ENCODE measurements around the gene HOXA2.

Gene HOXA2

DNA sequence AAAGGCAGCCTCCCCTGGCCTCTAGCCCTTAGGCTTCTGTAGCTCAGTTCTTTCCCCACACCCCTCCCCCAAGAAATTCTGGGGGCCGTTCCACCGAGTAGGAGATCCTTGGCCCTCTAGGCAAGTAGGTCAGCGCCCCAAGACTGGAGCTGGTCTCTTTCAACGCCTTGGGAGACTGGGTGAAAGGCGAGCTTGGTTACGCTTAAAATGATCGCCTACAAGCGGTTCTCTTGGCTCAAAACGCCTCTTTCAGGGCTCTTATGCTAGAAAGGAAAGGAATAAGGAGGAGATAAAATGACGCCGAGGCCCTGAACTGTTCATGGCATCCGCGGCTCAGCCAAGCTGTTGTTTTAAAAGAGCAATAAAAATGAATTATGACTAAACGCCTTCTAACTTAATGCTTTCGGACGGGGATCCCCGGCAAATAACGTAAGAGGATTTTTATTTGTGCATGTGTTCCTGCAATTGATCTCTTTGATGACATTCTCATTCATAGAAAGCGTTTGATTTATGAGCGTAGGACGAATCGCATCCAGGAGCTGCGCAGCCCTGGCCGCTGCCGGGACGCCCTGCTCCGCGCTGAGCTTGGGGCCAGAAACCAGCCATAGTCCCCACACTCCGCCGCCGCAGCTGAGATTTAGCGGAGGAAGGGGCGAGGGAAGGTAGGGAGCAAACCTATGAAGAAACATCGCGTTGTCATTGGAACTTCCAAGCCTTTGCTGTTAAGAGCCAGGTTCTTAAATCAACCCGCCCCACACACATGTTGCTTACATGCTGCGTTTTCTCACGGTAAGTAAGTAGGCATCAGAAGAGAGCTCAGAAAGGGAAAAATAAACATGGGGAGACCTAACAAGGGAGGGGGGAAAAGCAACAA, 3.7 kb downstream of the HOXA2 start:
- no peak overlapping the region for H3K4me3 ChIP-seq
- H3K4me1 ChIP-seq: peaks cover 33% of the 10 kb centered on the region
- DNase-seq (ENCODE audit: low spot score in 2 of 2): no peak
- H3K27me3 ChIP-seq (ENCODE audit: low read depth): no peaks in the 10 kb centered on the region
- in situ Hi-C loops (cut with MboI; ENCODE audit: low sequenced_read_pairs): no loop called here
- no peaks in the 10 kb centered on the region for H3K9me3 ChIP-seq
- H3K36me3 ChIP-seq (replicated peaks): peaks cover 5% of the 10 kb centered on the region; the same call in 1 of the 2 replicates

DNA sequence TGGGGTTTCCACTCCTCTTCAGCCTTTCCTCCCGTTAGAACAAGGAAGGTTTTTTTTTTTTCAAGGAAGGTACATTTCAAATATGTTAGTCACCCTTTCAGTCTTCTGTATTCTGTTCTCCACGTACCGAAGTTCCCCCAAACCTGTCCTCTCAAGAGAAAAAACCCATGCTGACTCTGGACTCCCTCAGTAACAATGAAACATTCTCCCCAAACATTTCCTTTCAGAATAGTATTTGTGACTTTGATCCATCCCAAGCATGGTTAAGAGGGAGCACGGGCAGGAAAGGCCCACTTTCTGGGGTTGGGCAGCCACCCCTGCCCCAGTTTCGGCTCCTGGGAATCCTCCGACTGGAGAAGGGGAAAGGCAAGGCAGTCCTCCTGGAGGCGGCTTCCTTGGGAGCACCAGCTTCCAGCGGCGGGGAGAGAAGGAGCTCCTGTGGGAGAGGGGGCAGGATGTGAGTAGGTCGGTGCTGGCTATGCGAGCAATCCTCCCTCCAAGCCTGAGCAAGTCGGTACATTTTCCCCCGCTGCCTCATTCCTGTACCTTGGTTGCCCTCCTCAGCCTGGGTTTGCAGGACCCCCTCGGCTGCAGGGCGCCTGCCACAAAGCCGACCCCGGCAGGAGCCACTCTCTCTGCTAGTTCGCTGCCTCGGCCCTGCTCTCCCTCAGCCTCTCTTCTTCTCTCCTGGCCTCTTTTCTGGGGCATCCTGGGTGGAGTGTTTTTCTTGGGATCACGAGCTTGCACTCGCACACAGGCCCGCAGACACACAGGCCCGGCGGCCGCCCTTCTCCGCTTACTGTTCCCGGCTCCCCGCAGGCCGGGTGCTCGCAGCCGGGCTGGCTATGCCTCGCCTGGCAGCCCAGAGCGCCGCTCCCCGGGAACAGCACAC, 4.6 kb downstream of the HOXA2 start:
- peaks cover 30% of the 10 kb centered on the region for H3K4me1 ChIP-seq
- in situ Hi-C loops (cut with MboI; ENCODE audit: low sequenced_read_pairs): no loop called here
- H3K36me3 ChIP-seq (replicated peaks): peaks cover 5% of the 10 kb centered on the region; the same call in 1 of the 2 replicates
- no peaks in the 10 kb centered on the region for H3K9me3 ChIP-seq
- DNase-seq (ENCODE audit: low spot score in 2 of 2): no peak
- no peaks in the 10 kb centered on the region for H3K27me3 ChIP-seq (ENCODE audit: low read depth)
- H3K4me3 ChIP-seq: peak overlapping the region; percentile 64

DNA sequence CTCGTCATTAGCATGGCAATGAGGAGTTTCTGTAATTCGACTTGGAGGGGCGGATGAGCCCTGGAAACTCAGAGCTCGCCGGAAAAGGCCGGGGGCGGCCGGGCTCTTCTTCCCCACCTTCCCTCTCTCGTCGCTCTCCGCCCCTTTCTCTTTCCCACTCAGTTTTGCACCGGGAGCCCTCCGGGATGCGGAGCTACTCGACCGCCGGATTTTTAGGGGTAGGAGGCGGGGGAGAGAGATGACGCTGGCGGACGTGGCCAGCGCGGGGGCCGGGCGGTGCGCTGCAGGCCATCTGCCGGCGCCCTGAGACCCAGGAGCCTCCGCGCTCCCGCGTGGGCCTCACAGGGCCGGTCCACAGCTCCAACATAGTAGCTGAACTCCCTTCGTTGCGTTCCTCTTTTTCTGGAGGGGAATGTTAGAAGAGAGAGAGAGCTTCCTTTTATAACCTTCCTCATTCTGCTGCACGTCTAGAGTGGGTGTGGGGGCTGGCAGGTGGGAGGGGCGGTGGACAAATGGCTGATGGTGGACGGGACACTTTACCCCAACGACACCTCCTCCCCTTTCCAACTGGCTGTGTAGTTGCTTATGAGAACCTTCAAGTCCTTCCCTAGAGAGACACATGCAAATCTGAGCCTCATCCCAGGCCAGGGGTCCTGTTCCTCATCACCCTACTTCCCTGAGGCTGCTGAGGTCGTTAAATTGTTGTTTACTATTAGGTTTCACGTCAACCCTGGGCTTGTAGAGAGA, 5.5 kb downstream of the HOXA2 start:
- H3K36me3 ChIP-seq (replicated peaks): peaks cover 5% of the 10 kb centered on the region; the same call in 1 of the 2 replicates
- no peaks in the 10 kb centered on the region for H3K27me3 ChIP-seq (ENCODE audit: low read depth)
- in situ Hi-C loops (cut with MboI; ENCODE audit: low sequenced_read_pairs): no loop called here
- peaks cover 29% of the 10 kb centered on the region for H3K4me1 ChIP-seq
- DNase-seq (ENCODE audit: low spot score in 2 of 2): peak; percentile 28 to 52
- peak overlapping the region; percentile 64 for H3K4me3 ChIP-seq
- H3K9me3 ChIP-seq: no peaks in the 10 kb centered on the region

DNA sequence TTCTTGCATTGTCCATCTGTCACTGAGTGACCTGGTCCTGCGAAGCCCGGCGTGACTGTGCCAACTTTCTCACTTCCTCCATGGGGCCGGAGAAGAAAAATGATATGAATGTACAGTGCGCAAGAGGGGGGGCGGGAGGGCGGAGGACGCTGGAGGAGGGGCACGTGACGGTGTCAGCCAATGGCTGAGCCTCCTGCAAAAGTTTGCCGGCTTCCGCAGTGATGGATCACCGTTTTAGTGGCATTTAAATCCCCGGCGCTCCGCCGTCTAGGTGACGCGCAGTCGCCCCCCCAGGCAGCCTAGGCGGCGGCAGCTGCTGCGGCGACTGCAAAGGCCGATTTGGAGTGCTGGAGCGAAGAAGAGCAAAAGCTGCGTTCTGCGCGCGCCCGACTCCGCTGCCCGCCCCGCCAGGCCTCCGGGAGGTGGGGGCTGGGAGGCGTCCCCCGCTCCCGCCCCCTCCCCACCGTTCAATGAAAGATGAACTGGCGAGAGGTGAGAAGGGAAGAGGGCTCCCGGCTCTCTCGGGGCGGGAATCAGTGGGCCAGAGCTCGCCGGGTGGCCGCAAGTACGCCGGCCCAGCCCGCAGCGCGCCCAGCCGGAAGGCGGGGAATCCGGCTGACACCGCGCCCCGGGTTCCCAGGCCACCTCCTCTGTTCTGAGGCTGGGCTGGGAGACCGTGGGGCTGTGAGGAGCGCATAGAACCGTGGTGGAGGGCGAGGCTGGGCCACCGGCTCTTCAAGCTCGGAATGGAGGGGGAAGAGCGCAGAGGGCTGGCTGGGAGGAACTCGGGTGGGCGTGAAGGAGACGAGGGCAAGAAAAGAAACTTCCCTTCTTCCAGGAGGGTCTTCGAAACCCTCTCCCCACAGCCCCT, 6.4 kb downstream of the HOXA2 start, which contains the start of gene HOXA1:
Gene HOXA1 (minus strand): TSS at position 104 of the 871 bp plus-strand sequence. CDS start 88 bp downstream, at position 16.
- Histone ChIP-seq H3K4me3 (peak within 1 kb of the TSS; percentile 64), H3K9me3 (no peaks in the 10 kb centered on the region), H3K36me3 (replicated peaks) (peaks cover 5% of the 10 kb centered on the region; the same call in 1 of the 2 replicates), H3K4me1 (peaks cover 37% of the 10 kb centered on the region), H3K27me3 (ENCODE audit: low read depth) (no peaks in the 10 kb centered on the region)
- DNase-seq (ENCODE audit: low spot score in 2 of 2): peak; percentile 93 to 95
- in situ Hi-C loops (cut with MboI; ENCODE audit: low sequenced_read_pairs): no loop called here

DNA sequence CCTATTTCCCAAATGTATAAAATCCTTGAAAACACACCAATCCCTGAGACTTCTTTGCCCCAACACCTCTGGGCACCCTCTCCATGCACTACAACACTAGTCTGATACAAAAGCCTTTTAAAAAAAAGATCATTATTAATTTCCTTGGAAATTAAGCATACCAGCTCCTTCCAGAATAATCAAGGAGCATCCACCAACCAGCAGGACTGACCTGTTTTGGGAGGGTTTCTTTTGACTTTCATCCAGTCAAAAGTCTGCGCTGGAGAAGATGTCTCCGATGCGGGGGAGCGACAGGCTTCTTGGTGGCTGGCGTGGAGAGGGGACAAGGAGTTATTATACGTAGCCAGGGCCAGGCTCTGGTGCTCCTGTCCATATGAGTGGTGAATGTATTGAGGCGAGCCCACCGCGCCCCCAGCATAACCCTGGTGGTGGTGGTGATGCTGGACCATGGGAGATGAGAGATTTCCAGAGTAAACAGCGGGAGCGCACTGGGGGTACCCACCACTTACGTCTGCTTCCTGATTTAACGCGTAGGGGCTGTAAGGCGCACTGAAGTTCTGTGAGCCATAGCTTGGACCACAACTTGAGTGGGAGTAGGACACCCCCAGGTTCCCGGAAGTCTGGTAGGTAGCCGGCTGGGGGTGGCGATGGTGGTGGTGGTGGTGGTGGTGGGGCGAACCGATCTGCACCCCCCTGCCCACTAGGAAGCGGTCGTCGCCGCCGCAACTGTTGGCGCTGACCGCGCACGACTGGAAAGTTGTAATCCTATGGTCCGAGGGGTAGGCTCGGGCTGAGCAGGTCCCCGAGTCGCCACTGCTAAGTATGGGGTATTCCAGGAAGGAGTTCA, 7.2 kb downstream of the HOXA2 start:
- Histone ChIP-seq H3K27me3 (ENCODE audit: low read depth) (no peaks in the 10 kb centered on the region), H3K4me1 (peaks cover 31% of the 10 kb centered on the region), H3K36me3 (replicated peaks) (peaks cover 5% of the 10 kb centered on the region; the same call in 1 of the 2 replicates), H3K9me3 (no peaks in the 10 kb centered on the region), H3K4me3 (peak overlapping the region; percentile 64)
- DNase-seq (ENCODE audit: low spot score in 2 of 2): no peak
- in situ Hi-C loops (cut with MboI; ENCODE audit: low sequenced_read_pairs): no loop called here

DNA sequence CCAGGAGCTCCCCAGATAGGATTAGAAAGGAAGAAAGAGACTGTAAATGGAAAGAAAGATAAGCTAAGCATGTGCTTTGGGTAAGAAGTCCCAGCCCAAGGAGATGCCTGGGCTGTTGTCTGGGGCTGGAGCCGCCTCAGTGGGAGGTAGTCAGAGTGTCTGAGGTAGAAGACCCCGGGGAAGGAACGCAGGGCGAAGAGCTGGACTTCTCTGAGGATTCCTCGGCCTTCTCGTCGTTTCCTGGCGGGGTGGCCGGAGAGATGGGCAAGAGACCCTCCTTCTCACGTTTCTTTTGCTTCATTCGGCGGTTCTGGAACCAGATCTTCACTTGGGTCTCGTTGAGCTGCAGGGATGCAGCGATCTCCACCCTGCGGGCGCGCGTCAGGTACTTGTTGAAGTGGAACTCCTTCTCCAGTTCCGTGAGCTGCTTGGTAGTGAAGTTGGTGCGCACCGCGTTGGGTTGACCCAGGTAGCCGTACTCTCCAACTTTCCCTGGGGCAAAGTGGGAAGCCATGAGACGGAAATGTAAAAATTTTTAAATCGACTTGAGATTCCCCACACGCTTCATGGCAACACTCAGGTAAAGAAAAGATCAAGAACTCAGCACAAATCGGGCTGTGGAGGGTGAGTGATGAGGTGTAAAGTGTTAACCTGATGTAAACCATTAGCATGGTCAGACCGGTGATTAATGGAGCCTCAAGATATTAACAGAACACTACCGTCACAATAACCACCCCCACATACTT, 8.0 kb downstream of the HOXA2 start:
- Histone ChIP-seq H3K27me3 (ENCODE audit: low read depth) (no peaks in the 10 kb centered on the region), H3K9me3 (no peaks in the 10 kb centered on the region), H3K4me1 (peaks cover 23% of the 10 kb centered on the region), H3K4me3 (peak overlapping the region; percentile 64; the same call in 1 of the 2 replicates), H3K36me3 (replicated peaks) (peaks cover 3% of the 10 kb centered on the region; the same call in 1 of the 2 replicates)
- no peak for DNase-seq (ENCODE audit: low spot score in 2 of 2)
- in situ Hi-C loops (cut with MboI; ENCODE audit: low sequenced_read_pairs): no loop called here

DNA sequence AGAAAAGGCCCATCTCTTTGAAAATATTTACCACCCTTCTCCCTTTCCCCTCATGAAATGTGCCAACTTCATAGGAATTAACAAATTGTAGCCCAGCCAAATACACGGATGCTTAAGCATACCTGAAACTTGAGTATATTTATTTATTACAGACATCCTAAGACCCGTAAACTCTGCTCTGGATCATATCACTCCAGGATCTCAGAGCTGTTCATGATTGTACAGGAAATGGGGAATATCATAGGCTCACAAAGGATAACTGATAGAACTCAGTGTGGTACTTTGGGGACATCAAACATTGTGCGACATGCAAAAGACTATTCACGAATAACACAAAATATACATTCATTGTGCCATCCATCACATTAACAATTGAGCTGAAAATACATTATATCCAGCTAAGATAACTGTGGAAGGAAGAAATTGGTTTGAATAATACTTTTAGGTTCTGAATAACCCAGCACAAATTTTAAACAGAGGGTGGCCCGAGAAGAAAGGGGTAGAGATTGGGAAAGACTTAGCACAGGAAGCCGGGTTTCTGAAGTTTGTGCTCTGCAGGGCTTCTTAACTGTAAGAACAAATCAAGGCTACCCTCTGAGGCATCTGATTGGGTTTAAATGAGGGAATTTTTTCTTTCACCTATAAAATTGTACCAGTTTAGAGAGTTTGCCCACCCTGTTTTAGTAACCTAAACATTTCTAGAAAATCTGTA, 9.1 kb downstream of the HOXA2 start:
- no peak for DNase-seq (ENCODE audit: low spot score in 2 of 2)
- in situ Hi-C loops (cut with MboI; ENCODE audit: low sequenced_read_pairs): no loop called here
- H3K27me3 ChIP-seq (ENCODE audit: low read depth): no peaks in the 10 kb centered on the region
- no peaks in the 10 kb centered on the region for H3K9me3 ChIP-seq
- no peak overlapping the region for H3K4me3 ChIP-seq
- H3K36me3 ChIP-seq (replicated peaks): no peaks in the 10 kb centered on the region
- peaks cover 21% of the 10 kb centered on the region for H3K4me1 ChIP-seq

DNA sequence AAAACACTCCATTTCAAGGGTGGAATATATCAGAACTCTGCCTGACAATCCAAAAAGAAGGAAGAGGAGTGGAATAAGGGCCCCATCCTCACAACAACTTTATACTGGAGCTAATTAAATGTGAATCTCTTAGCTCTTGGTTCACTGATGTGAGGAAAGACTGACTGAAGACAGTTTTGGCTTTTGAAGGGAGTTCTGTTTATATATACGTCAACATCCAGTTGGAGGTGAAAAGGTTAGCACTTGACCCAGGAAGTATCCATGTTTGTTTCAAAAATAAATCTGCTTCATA, 9.7 kb downstream of the HOXA2 start:
- in situ Hi-C loops (cut with MboI; ENCODE audit: low sequenced_read_pairs): no loop called here
- Histone ChIP-seq H3K9me3 (no peaks in the 10 kb centered on the region), H3K27me3 (ENCODE audit: low read depth) (no peaks in the 10 kb centered on the region), H3K36me3 (replicated peaks) (no peaks in the 10 kb centered on the region), H3K4me1 (peaks cover 21% of the 10 kb centered on the region), H3K4me3 (no peak overlapping the region)
- no peak for DNase-seq (ENCODE audit: low spot score in 2 of 2)

DNA sequence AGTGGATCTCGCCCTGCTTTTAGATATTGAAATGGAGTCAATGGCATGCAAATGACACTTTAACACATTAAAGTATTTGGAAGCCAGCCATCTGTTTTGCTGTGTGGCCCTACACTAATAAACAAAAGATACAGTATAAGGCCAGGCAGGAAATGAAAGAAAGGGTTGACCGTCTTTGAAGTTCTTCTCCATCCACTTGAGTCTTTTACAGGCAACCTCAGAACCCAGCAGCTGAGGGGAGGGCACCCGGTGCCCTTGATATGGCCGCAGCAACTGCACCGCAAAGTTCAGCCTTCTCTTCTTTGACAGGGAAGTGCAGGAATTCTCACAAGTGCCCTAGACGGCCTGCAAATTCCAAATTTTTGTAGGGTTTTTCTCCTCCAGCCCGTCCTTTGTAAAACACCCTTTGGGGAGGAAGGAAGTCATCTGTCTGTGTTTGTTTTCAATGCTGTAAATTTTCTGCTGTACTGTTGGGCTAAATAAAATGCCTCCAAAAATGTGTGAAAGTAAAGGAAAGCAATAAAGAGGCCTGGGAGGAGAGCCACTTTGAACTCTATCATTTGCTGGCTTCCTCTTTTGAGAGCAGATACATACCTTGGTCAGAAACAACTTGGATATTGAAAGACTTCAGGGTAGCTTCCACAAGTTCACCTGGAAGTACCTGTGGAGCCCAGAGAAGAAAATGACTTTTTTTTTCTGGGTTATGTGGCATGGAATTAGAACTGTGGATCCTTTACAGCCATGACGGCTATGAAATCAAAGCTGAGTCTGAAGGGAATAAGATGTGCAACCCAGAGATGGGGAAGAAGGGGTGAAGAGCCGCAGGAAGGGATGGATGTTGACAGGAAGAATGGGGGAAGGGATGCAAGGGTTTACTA, 10.3 kb downstream of the HOXA2 start:
- H3K27me3 ChIP-seq (ENCODE audit: low read depth): no peaks in the 10 kb centered on the region

DNA sequence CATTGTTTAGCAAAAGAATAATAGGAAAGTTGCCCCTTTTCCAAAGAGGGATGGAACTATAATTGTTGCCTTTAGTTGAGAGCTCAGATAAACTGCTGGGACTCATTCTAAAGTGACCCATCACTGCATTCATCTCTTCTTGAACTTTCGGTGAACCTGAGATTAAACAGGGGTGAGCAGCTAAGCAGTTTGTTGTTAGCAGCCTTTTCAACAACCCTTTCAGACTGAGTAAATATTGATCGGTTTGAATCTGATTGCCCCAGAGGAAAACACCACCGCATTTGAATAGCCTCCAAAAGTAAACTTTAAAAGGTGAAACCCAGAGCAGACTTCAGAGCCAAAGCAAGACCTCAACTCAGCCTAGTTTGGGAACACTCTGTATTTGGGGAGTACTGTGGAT, 11.4 kb downstream of the HOXA2 start:
- Histone ChIP-seq H3K4me3 (no peak overlapping the region), H3K36me3 (replicated peaks) (no peaks in the 10 kb centered on the region), H3K9me3 (no peaks in the 10 kb centered on the region), H3K4me1 (peaks cover 17% of the 10 kb centered on the region), H3K27me3 (ENCODE audit: low read depth) (no peaks in the 10 kb centered on the region)
- in situ Hi-C loops (cut with MboI; ENCODE audit: low sequenced_read_pairs): no loop called here
- peak in 1 of 2 experiments; percentile 28 for DNase-seq (ENCODE audit: low spot score in 2 of 2)

More for the DNA sequence above, 10.3 kb downstream of the HOXA2 start:
- in situ Hi-C loops (cut with MboI; ENCODE audit: low sequenced_read_pairs): no loop called here
- peak; percentile 49 to 58 for DNase-seq (ENCODE audit: low spot score in 2 of 2)
- Histone ChIP-seq H3K36me3 (replicated peaks) (no peaks in the 10 kb centered on the region), H3K4me3 (no peak overlapping the region), H3K4me1 (peaks cover 18% of the 10 kb centered on the region), H3K9me3 (no peaks in the 10 kb centered on the region)
